Esophagus (tissue), 2 donors: ENCODE data around the gene PIK3R4. TPM values are rescaled to one million over a fixed set of nuclear protein-coding genes. Genes with fewer than 3 reads are reported as not detected.
A peak's percentile ranks its signal among the peaks of the same experiment; 100 is the strongest.

ENCODE experiments used
- H3K27ac ChIP-seq, 2 donors: one replicate each; pipeline ENCODE4 v1.5.1; 2013; ENCODE audit warnings: low read depth in 2 of 2, mild to moderate bottlenecking in 2 of 2, inconsistent platforms in 1 of 2, low read length in 1 of 2, moderate library complexity in 1 of 2
- H3K27me3 ChIP-seq, 2 donors: one replicate each; pipeline ENCODE4 v1.6.1; 2013; ENCODE audit warnings: low read length in 2 of 2, control low read depth in 1 of 2, mild to moderate bottlenecking in 1 of 2; ENCODE audit not compliant: insufficient read depth in 2 of 2, control insufficient read depth in 1 of 2
- H3K36me3 ChIP-seq, 2 donors: one replicate each; pipeline ENCODE4 v1.6.1; 2013; ENCODE audit warnings: low read length in 1 of 2; ENCODE audit not compliant: control insufficient read depth in 2 of 2, insufficient read depth in 2 of 2
- H3K4me1 ChIP-seq, 2 donors: one replicate each; pipeline ENCODE4 v1.6.1; 2013; ENCODE audit warnings: low read length in 1 of 2; ENCODE audit not compliant: control insufficient read depth in 2 of 2, insufficient read depth in 2 of 2
- H3K4me3 ChIP-seq, 2 donors: one replicate each; pipeline ENCODE4 v1.5.1; 2013; ENCODE audit warnings: low read length in 2 of 2, mild to moderate bottlenecking in 2 of 2, low read depth in 1 of 2, moderate library complexity in 1 of 2
- H3K9me3 ChIP-seq, 2 donors: one replicate each; pipeline ENCODE4 v1.6.1; 2013; ENCODE audit warnings: mild to moderate bottlenecking in 2 of 2, low read depth in 1 of 2, low read length in 1 of 2, moderate library complexity in 1 of 2; ENCODE audit not compliant: control insufficient read depth in 2 of 2, insufficient read depth in 1 of 2
- WGBS, 2 donors: extraction: QIAGEN DNeasy Blood & Tissue Kit; methylation state at CpG; one replicate each; pipeline ENCODE4 v1.1.7; 2013; 5-methylcytosine and 5-hydroxymethylcytosine counted together
- polyA plus RNA-seq, 2 donors: library from polyadenylated mRNA; stranded (reverse); fragments of 200-250 nt; gene quantifications; one replicate each; pipeline ENCODE4 v1.2.3, GENCODE V29; 2013
- donor health status: healthy with polysubstance abuse.
- donor health status: Bipolar disorder and iron deficiency.

PIK3R4 gene
- polyA plus RNA-seq = 10 to 100 TPM; 17.9 to 20.7 TPM

DNA sequence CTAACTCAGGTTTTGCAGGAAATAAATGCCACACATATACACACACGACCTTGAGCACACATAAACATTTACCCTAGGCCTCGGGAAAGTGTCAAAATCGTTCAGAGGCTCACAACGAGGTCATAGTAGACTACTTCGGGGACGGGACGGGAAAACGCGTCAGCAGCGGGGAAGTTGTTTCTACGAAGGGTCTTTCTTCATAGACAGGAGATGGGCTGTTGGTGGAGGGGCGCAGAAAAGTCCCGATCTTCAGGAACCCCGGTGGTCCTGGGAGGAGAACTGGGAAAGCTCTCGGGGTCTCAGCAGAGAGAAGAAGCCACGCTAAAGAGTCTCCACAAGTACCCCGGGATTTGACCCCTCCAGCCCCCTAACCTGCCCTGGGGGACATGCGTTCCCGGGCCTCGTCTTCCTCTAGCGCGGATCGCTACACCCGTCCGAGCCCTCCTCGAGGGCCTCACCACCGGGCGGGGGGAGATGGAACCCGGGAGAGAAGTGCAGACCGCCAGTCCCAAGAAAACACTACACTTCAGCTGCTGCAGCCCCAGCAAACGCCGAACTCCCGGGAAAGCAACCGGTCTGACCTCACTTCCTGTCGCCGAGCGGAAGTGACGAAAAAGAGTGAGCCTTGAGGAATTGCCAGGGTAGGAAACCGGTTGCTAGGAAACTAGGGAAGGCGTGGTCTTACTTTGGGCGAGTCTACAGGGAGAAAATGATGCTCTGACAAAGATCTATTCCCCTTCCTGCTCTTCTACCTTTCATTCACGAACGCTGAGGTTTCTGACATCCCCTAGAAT is at the start of gene PIK3R4:
Gene PIK3R4 (minus strand): TSS at position 584 of the 794 bp plus-strand sequence. CDS start 1,611 bp downstream, outside the sequence.
- 1% methylated on average over 43 of the region's 43 CpGs for WGBS, 2 donors
- Histone ChIP-seq H3K36me3 (peaks cover 2% of the 10 kb centered on the region in 2 donors), H3K4me1 (no peaks in the 10 kb centered on the region), H3K27ac (peak within 1 kb of the TSS; percentile 83 to 97), H3K4me3 (peak within 1 kb of the TSS; percentile 92 to 100), H3K27me3 (no peaks in the 10 kb centered on the region), H3K9me3 (no peaks in the 10 kb centered on the region)

DNA sequence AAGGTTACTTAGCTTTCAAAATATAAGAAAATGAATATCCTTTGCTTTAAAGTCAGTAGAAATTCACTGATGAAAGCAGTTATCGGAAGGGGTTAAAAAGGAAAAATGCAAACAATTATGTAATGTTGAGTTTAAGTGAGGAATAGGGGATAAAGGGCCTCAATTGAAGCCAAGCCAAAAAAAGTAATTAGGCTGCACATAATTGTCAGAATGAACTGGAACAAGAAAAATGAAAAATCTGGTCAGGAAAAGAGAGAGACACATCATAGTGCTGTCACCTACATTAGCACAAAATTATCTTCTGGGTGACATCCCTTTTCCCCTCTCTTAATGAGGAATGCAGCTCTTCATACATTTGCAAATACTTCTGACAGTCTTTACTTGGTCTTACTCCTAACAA is 48.8 kb upstream of the PIK3R4 start:
- no peak overlapping the region for H3K27ac ChIP-seq
- WGBS, 2 donors = 73 to 85% methylated on average over 1 of the region's 1 CpG
- H3K9me3 ChIP-seq = no peaks in the 10 kb centered on the region
- no peak overlapping the region for H3K4me3 ChIP-seq
- no peaks in the 10 kb centered on the region for H3K36me3 ChIP-seq
- no peaks in the 10 kb centered on the region for H3K4me1 ChIP-seq
- H3K27me3 ChIP-seq = no peaks in the 10 kb centered on the region

DNA sequence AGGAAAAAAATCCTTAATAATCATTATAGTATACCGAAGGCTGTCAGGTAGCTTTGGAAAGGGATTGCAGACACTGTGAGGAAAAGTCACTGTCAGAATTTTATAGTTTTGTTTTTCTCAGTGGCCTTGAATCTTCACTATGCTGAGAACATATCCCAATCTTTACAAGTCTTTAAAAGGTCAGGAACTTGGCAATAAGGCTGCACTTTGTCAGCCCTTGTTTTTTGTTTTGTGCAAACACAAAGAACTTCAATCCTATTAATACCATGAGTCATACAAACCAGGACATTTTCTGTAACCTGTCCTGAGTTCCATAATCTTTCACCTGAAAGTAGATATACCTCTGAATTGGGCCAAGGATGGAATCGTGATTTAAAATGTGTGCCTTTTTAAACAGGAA is 45.6 kb upstream of the PIK3R4 start:
- H3K36me3 ChIP-seq = no peaks in the 10 kb centered on the region
- no peaks in the 10 kb centered on the region for H3K27me3 ChIP-seq
- no peaks in the 10 kb centered on the region for H3K9me3 ChIP-seq
- no peak overlapping the region for H3K4me3 ChIP-seq
- WGBS, 2 donors = 62 to 70% methylated on average over 2 of the region's 2 CpGs
- no peak overlapping the region for H3K27ac ChIP-seq
- no peaks in the 10 kb centered on the region for H3K4me1 ChIP-seq

DNA sequence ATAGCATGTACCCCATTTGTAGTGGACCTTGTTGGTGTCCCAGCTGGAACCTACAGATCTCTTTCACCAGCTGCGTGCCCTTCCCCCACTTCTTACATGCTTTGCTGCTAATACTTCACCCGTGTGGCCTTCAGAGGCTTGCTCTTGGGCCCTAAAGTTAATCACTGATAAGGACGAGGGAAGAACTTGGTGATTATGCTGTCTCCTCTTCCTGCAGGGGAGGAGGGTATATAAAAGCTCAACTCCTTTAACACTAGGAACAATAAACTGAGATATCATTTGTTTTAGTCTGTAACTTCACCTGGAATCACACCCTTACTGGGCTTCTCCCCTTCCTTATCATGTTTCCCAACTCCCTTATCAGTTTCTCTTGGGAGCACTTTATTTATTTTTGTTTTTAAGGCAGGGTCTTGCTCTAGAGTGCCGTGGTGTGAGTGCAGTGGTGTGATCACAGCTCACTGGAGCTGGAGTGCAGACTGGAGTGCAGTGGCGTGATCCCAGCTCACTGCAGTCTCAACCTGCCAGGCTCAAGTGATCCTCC is 43.2 kb upstream of the PIK3R4 start:
- no peaks in the 10 kb centered on the region for H3K27me3 ChIP-seq
- no peaks in the 10 kb centered on the region for H3K9me3 ChIP-seq
- WGBS, 2 donors = 61 to 68% methylated on average over 5 of the region's 5 CpGs
- no peak overlapping the region for H3K4me3 ChIP-seq
- H3K4me1 ChIP-seq = no peaks in the 10 kb centered on the region
- no peaks in the 10 kb centered on the region for H3K36me3 ChIP-seq
- H3K27ac ChIP-seq = no peak overlapping the region

DNA sequence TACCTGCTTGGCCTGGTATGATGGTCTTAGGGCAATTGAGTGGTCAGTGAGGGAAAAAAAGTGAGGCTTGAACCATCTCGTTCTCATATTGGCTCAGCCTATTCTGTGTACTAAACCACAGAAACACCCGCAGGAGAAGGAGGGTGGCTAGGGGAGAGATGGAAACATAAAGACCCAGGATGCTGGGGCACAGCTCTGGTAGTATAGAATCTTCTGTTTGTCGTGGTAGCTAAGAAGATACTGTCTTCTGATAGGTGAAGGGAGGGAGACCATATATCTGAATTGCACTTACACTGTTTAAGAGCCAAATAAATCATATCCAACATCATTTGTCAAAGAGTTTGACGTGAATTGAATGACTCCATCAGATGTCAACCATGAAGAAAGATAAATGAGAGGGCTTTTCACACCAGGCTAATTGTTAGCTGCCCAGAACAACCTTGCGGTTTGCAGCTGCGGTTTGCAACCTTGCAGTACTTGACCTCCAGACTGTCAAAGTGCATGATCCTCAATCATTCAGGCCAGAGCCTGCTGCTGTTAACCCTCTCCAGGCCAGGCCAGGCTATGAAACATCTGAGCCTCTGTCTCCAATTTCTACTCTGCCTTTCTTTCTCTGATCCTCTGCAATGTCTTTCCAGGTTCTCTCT is 40.9 kb upstream of the PIK3R4 start:
- H3K9me3 ChIP-seq = no peaks in the 10 kb centered on the region
- H3K27ac ChIP-seq = no peak overlapping the region
- no peaks in the 10 kb centered on the region for H3K4me1 ChIP-seq
- WGBS, 2 donors = 51 to 63% methylated on average over 6 of the region's 6 CpGs
- no peak overlapping the region for H3K4me3 ChIP-seq
- H3K27me3 ChIP-seq = no peaks in the 10 kb centered on the region
- H3K36me3 ChIP-seq = no peaks in the 10 kb centered on the region

DNA sequence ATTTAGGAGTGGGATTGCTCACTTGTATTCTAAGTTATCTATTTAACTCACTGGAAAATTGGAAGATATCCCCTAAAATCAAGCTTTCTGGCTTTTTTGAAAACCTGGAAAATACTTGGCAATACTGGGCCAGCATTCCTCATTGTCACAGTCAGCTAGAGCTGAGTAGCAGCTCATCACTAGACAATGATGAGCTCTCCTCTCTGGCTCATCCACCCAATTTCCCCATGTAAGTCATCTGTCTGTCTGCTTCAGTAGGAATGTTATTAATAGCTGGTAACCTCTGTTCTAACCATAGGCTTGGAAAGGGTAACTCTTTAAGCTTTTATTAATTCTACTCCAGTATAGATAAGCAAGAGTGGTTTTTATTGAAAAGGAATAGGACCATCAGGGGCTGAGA is 39.7 kb upstream of the PIK3R4 start:
- Histone ChIP-seq H3K27ac (no peak overlapping the region), H3K36me3 (no peaks in the 10 kb centered on the region), H3K4me1 (no peaks in the 10 kb centered on the region), H3K27me3 (no peaks in the 10 kb centered on the region), H3K4me3 (no peak overlapping the region), H3K9me3 (no peaks in the 10 kb centered on the region)

DNA sequence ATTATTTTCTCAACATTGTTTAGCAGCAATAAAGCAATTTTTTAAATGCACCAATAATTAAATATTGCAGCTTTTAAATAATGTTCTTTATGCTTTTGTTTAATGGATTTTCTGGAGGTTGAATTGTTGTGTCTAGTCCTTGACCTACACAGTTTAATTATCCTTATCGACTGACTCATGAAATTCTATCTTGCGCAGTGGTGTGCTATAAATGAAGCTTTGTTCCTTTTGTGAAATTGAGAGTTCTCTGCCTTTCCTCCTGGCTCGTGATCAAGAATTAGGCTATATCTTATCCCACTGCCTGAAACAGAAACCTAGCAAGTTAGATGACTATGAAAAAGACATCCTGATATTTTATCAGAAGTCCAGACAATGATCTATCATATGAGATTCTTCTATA is 37.0 kb upstream of the PIK3R4 start:
- H3K27ac ChIP-seq = no peak overlapping the region
- H3K27me3 ChIP-seq = no peaks in the 10 kb centered on the region
- H3K36me3 ChIP-seq = no peaks in the 10 kb centered on the region
- no peaks in the 10 kb centered on the region for H3K9me3 ChIP-seq
- H3K4me3 ChIP-seq = no peak overlapping the region
- WGBS, 2 donors = 60 to 71% methylated on average over 3 of the region's 3 CpGs
- no peaks in the 10 kb centered on the region for H3K4me1 ChIP-seq

DNA sequence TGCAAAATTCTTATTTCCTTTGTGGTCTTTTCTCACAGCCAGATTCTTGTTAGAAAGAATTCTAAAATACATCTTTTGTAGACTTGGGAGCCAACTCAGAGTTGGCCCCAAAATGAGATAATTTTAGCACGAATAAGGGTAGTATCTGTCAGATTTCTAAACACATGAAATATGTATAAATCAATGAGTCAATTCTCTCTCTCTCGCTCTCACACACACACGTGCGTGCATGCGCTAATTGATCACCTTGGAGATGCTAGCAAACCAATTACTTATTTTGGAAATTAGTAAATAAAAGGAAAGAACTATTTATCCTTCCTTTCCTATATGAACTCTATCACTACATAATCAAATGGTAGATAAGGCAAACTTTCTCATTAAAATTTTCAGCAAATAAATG is 32.9 kb upstream of the PIK3R4 start:
- Histone ChIP-seq H3K4me1 (no peaks in the 10 kb centered on the region), H3K36me3 (no peaks in the 10 kb centered on the region), H3K9me3 (no peaks in the 10 kb centered on the region), H3K4me3 (no peak overlapping the region), H3K27ac (no peak overlapping the region), H3K27me3 (no peaks in the 10 kb centered on the region)
- 49 to 59% methylated on average over 5 of the region's 5 CpGs for WGBS, 2 donors

DNA sequence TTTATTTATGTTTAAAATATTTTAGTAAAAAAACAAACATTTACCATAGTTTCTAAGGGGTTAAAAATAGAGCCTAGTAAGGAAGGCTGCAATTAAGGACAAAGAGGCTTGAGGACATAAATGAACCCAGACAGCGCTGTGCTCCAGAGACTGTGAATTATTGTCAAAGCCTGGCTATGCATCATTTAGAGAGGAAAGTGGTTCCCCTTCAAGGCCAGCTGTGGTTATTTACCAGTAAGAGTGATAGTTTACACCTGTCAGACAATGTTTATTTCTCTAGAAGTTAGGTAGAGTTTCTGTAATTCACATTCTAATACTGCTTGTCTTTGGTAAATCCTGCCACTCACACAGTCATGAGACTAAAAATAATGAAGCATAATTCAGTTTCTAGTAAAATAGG is 32.4 kb upstream of the PIK3R4 start:
- Histone ChIP-seq H3K36me3 (no peaks in the 10 kb centered on the region), H3K27me3 (no peaks in the 10 kb centered on the region), H3K9me3 (no peaks in the 10 kb centered on the region), H3K27ac (no peak overlapping the region), H3K4me1 (no peaks in the 10 kb centered on the region), H3K4me3 (no peak overlapping the region)
- 32 to 40% methylated on average over 1 of the region's 1 CpG for WGBS, 2 donors
